ENCODE measurements around the gene KIF19. TPM values are rescaled to one million over a fixed set of nuclear protein-coding genes. Genes with fewer than 3 reads are reported as not detected.
"Not testable (repeated sequence)": the region's sequence is repeated elsewhere in the genome, so short reads cannot be mapped to it uniquely, and the experiment has no call there.

Gene KIF19
- total RNA-seq, 1 donor from 2014 or later = not detected

DNA sequence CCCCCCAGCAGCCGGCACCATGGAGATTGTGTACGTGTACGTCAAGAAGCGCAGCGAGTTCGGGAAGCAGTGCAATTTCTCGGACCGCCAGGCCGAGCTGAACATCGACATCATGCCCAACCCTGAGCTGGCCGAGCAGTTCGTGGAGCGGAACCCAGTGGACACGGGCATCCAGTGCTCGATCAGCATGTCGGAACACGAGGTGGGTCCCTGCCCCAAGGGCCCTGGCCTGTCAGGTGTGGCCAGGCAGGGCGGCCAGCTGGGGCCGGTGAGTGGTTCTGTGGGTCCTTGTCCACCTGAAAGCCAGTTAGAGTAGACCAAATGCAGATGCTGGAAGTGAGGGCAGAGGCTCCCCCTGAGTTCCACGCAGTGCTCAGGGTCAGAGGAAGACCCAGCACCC lies 44.2 kb upstream of the KIF19 start:
- no peak overlapping the region for H3K4me3 ChIP-seq (ENCODE audit: low read depth, low read length)
- no peak for DNase-seq (ENCODE audit: low read depth)
- peaks cover 8% of the 10 kb centered on the region for H3K27me3 ChIP-seq (ENCODE audit: control insufficient read depth, insufficient read depth, low read length)
- TF ChIP-seq, protein P1, sequence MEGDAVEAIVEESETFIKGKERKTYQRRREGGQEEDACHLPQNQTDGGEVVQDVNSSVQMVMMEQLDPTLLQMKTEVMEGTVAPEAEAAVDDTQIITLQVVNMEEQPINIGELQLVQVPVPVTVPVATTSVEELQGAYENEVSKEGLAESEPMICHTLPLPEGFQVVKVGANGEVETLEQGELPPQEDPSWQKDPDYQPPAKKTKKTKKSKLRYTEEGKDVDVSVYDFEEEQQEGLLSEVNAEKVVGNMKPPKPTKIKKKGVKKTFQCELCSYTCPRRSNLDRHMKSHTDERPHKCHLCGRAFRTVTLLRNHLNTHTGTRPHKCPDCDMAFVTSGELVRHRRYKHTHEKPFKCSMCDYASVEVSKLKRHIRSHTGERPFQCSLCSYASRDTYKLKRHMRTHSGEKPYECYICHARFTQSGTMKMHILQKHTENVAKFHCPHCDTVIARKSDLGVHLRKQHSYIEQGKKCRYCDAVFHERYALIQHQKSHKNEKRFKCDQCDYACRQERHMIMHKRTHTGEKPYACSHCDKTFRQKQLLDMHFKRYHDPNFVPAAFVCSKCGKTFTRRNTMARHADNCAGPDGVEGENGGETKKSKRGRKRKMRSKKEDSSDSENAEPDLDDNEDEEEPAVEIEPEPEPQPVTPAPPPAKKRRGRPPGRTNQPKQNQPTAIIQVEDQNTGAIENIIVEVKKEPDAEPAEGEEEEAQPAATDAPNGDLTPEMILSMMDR (IDR thresholded peaks at IDR 0.05; ENCODE audit: insufficient read depth, low read length, poor library complexity, severe bottlenecking) = no peak
- H3K36me3 ChIP-seq (ENCODE audit: control insufficient read depth, insufficient read depth, low read length) = no peaks in the 10 kb centered on the region

DNA sequence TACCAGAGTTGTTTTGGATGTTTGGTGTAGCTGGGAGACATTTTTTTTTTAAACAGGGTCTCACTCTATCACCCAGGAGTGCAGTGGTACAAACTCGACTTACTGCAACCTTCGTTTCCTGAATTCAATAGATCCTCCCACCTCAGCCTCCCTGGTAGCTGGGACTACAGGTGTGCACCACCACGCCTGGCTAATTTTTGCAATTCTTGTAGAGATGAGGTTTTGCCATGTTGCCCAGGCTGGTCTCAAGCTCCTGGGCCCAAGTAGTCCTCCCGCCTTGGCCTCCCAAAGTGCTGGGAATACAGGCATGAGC lies 43.8 kb upstream of the KIF19 start:
- H3K4me3 ChIP-seq (ENCODE audit: low read depth, low read length); H3K27me3 ChIP-seq (ENCODE audit: control insufficient read depth, insufficient read depth, low read length); H3K36me3 ChIP-seq (ENCODE audit: control insufficient read depth, insufficient read depth, low read length); DNase-seq (ENCODE audit: low read depth): not testable (repeated sequence)

DNA sequence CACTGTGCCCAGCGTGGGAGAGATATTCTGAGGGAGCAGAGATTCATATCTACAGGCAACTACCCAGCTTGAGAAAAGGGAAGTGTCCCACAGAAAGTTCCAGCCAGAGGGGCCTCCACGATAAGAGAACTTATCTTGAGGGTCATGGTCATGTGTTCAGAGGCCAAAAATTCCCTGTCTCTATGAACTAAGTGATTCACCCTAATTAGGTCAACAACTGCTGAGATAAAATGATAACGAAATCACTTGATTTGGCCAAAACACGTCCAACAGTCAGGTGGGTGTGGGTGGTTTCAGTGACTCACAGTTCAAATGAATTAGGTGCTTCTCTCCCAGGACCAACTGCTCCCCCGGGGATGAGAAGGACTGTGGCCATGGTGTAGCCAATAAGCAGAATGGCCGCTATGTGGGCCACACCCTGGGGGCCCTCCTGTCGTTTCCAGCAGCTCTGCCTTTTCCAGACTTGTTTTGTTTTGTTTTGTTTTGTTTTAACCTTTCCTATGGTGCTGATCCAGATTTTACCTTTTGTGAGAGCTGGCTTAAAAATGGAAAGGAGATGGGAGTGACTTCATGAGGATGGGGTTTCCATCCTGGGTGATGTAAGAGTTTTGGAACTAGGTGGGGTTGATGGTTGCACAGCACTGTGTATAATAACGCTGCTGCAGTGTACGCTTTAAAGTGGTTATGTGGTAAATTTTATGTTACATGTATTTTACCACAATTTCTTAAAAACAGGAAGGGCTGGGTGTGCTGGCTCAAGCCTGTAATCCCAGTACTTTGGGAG lies 43.2 kb upstream of the KIF19 start:
- Histone ChIP-seq H3K27me3 (ENCODE audit: control insufficient read depth, insufficient read depth, low read length) (peaks cover 6% of the 10 kb centered on the region), H3K36me3 (ENCODE audit: control insufficient read depth, insufficient read depth, low read length) (no peaks in the 10 kb centered on the region), H3K4me3 (ENCODE audit: low read depth, low read length) (no peak overlapping the region)
- DNase-seq (ENCODE audit: low read depth) = no peak
- TF ChIP-seq, protein P1 (IDR thresholded peaks at IDR 0.05; ENCODE audit: insufficient read depth, low read length, poor library complexity, severe bottlenecking) = no peak

DNA sequence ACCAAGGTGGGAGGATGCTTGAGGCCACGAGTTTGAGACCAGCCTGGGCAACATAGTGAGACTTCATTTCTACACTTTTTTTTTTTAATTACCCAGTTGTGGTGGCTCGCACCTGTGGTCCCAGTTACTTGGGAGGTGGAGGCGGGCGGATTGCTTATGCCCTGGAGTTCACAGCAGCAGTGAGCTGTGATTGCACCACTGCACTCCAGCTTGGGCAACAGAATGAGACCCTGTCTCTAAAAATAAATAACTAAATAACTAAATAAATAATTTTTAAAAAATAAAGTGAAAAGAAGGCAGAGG lies 42.7 kb upstream of the KIF19 start:
- Histone ChIP-seq H3K4me3 (ENCODE audit: low read depth, low read length) (no peak overlapping the region), H3K27me3 (ENCODE audit: control insufficient read depth, insufficient read depth, low read length) (peaks cover 6% of the 10 kb centered on the region), H3K36me3 (ENCODE audit: control insufficient read depth, insufficient read depth, low read length) (no peaks in the 10 kb centered on the region)
- TF ChIP-seq, protein P1 (IDR thresholded peaks at IDR 0.05; ENCODE audit: insufficient read depth, low read length, poor library complexity, severe bottlenecking) = no peak
- DNase-seq (ENCODE audit: low read depth) = no peak

DNA sequence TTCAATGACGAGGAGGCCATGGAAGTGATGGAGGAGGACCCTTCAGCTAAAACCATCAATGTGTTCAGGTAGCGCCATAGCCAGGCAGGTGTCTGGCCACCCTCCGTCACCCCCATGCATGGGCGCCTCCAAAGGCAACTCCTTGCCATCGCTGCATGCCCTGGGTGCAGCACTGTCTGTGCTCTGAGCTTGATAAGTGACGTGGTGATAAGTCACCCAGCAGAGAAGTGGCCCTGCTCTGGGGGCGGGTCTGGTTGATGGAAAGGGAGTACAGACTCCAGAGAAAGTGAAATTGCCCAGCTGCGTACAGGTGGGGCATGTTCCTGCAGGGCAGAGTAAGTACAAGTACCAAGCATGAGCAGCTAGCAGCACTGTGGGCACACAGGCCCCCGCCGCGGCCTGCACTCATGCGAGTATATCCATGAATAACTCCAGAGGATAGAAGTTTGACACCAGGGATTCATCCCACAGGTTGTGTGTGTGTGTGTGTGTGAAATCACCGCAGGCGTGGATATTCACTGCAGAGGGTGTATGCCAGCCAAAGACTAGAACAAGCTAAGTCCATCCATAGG lies 38.9 kb upstream of the KIF19 start:
- TF ChIP-seq, protein P1 (IDR thresholded peaks at IDR 0.05; ENCODE audit: insufficient read depth, low read length, poor library complexity, severe bottlenecking) = no peak
- DNase-seq (ENCODE audit: low read depth) = no peak
- H3K36me3 ChIP-seq (ENCODE audit: control insufficient read depth, insufficient read depth, low read length) = no peaks in the 10 kb centered on the region
- no peak overlapping the region for H3K4me3 ChIP-seq (ENCODE audit: low read depth, low read length)
- H3K27me3 ChIP-seq (ENCODE audit: control insufficient read depth, insufficient read depth, low read length) = peaks cover 8% of the 10 kb centered on the region

DNA sequence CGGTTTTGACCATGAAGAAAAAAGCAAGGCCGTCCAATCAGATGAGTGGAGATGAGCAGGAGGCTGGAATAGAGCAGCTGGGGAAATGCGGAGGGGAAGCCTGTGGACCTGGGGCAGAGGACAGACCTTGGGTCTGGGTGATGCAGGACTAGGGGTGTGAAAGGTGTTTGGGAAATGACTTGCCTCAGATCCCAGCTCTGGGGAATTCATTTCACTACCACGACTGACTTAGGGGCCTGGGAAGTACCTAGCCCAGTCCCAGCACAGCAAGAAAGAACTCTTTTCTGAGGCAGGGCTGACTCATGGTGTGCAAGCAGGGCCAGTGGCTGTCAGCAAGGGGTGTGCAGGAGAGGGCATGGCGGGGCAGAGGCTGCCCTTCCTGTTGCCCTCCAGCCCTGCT lies 37.2 kb upstream of the KIF19 start:
- no peak for DNase-seq (ENCODE audit: low read depth)
- Histone ChIP-seq H3K36me3 (ENCODE audit: control insufficient read depth, insufficient read depth, low read length) (no peaks in the 10 kb centered on the region), H3K27me3 (ENCODE audit: control insufficient read depth, insufficient read depth, low read length) (peaks cover 8% of the 10 kb centered on the region), H3K4me3 (ENCODE audit: low read depth, low read length) (no peak overlapping the region)
- TF ChIP-seq, protein P1 (IDR thresholded peaks at IDR 0.05; ENCODE audit: insufficient read depth, low read length, poor library complexity, severe bottlenecking) = no peak

Measured in kidney epithelial cell (primary cell).